AG04450 (cell line): ENCODE data around the gene MAPK8IP3. TPM values are rescaled to one million over a fixed set of nuclear protein-coding genes. Genes with fewer than 3 reads are reported as not detected.

ENCODE experiments used
- CTCF ChIA-PET: fragments of 300-600, 350-600 bp; formaldehyde crosslinking; extraction: SDS; loops from one replicate; lab custom pipeline; 2022; ENCODE audit warnings: antibody characterized with exemption, inconsistent platforms; lab: Charles Lee
- POLR2A ChIA-PET: fragments of 350-600 bp; formaldehyde crosslinking; extraction: SDS; loops from one replicate; lab custom pipeline; 2021; ENCODE audit warnings: antibody characterized with exemption, inconsistent platforms; lab: Yijun Ruan, JAX
- DNase-seq: peaks from one replicate; pipeline ENCODE4 v3.0.0-alpha.2; 2011; ENCODE audit warnings: low read depth, low spot score
- H3K27ac ChIP-seq: one replicate; pipeline ENCODE4 v1.5.1; 2012; ENCODE audit warnings: low read depth, low read length, control low read depth
- H3K27me3 ChIP-seq: one replicate; pipeline ENCODE4 v1.6.0; 2012; ENCODE audit warnings: low read length; ENCODE audit not compliant: control insufficient read depth, insufficient read depth
- H3K4me3 ChIP-seq: 2 replicates; pipeline ENCODE4 v1.5.1; 2011; ENCODE audit warnings: mild to moderate bottlenecking, low read depth, low read length, control low read depth
- H3K9me3 ChIP-seq: 2 replicates; pipeline ENCODE4 v1.5.1; 2012; ENCODE audit warnings: low read length; ENCODE audit not compliant: control insufficient read depth, insufficient read depth
- CTCF ChIP-seq: IDR thresholded peaks from 2 replicates; pipeline ENCODE4 v1.5.1; 2011; ENCODE audit warnings: low read depth, low read length, control low read depth, inconsistent platforms
- polyA plus RNA-seq: library from polyadenylated mRNA; depleted of rRNA; stranded (reverse); fragments of >200 nt; gene quantifications from 2 replicates; pipeline ENCODE4 v1.2.3, GENCODE V29; 2011

MAPK8IP3 gene
- polyA plus RNA-seq, 1 experiment = 11.8 TPM

- CTCF ChIA-PET = no interaction called here
- TF ChIP-seq CTCF = no peak
- POLR2A ChIA-PET = no interaction called here
- H3K4me3 ChIP-seq = no peak overlapping the region
- H3K9me3 ChIP-seq = no peaks in the 10 kb centered on the region; the same call in 1 of the 2 replicates
- H3K27ac ChIP-seq = no peak overlapping the region
- no peak for DNase-seq
- H3K27me3 ChIP-seq = no peaks in the 10 kb centered on the region
Measured at GRCh38 chr16:1673424-1674151, 32.4 kb upstream of the MAPK8IP3 start.

GRCh38 chr16:1674306-1674705, 31.7 kb upstream of the MAPK8IP3 start:
- ChIA-PET POLR2A (interaction anchor here (1.6 kb wide), 1 partner anchor 31 kb away, joined by 7 read pairs; the partner anchor contains the start of gene MAPK8IP3), CTCF (no interaction called here)
- peak overlapping the region; percentile 47 for H3K27ac ChIP-seq
- H3K27me3 ChIP-seq = no peaks in the 10 kb centered on the region
- no peak overlapping the region for H3K4me3 ChIP-seq
- H3K9me3 ChIP-seq = no peaks in the 10 kb centered on the region; the same call in 1 of the 2 replicates
- no peak for TF ChIP-seq CTCF
- DNase-seq = no peak

- peak overlapping the region; percentile 3 for H3K27ac ChIP-seq
Measured at GRCh38 chr16:1674751-1675664, 31.0 kb upstream of the MAPK8IP3 start.

GRCh38 chr16:1676661-1677060, 29.3 kb upstream of the MAPK8IP3 start:
- Histone ChIP-seq H3K4me3 (no peak overlapping the region), H3K9me3 (no peaks in the 10 kb centered on the region; the same call in 1 of the 2 replicates), H3K27me3 (no peaks in the 10 kb centered on the region), H3K27ac (no peak overlapping the region)
- DNase-seq = no peak
- ChIA-PET POLR2A (interaction anchor here (0.6 kb wide), 1 partner anchor 67 kb away, joined by 3 read pairs; no protein-coding TSS in a partner anchor), CTCF (interaction anchor here (1.4 to 1.5 kb wide), 2 partner anchors 15 to 29 kb away, joined by 4 to 6 read pairs; partner anchors contain the start of gene MAPK8IP3)
- TF ChIP-seq CTCF = no peak

More at GRCh38 chr16:1674751-1675664, 31.0 kb upstream of the MAPK8IP3 start:
- ChIA-PET CTCF (interaction anchor here (1.4 kb wide), 1 partner anchor 31 kb away, joined by 6 read pairs; the partner anchor contains the start of gene MAPK8IP3), POLR2A (interaction anchor here (1.6 kb wide), 1 partner anchor 31 kb away, joined by 7 read pairs; the partner anchor contains the start of gene MAPK8IP3)
- no peak for TF ChIP-seq CTCF
- DNase-seq = peak; percentile 27
- Histone ChIP-seq H3K9me3 (no peaks in the 10 kb centered on the region; the same call in 1 of the 2 replicates), H3K4me3 (no peak overlapping the region), H3K27me3 (no peaks in the 10 kb centered on the region)
